WTC11 (cell line): ENCODE results near the gene TUSC2.

Experiments used
- CREM ChIP-seq: sonication (generic); formaldehyde crosslinking; IDR thresholded peaks from 2 replicates; pipeline ENCODE4 v1.8.1; 2022; ENCODE audit warnings: mild to moderate bottlenecking, missing genetic modification reagents, moderate library complexity
- CTCF ChIP-seq: fragments of 200-600 bp; IDR thresholded peaks from 2 replicates; pipeline ENCODE4 v1.8.0; 2022; ENCODE audit warnings: antibody characterized with exemption
- ESRRA ChIP-seq: sonication (generic); formaldehyde crosslinking; IDR thresholded peaks from 2 replicates; pipeline ENCODE4 v1.8.1; 2022; ENCODE audit warnings: mild to moderate bottlenecking, missing genetic modification reagents, borderline replicate concordance
- HMGXB4 ChIP-seq: sonication (generic); formaldehyde crosslinking; IDR thresholded peaks from 2 replicates; pipeline ENCODE4 v1.8.1; 2023; ENCODE audit warnings: mild to moderate bottlenecking, moderate library complexity, missing genetic modification reagents
- JUN ChIP-seq: sonication (generic); formaldehyde crosslinking; IDR thresholded peaks from 2 replicates; pipeline ENCODE4 v1.8.0; 2023; ENCODE audit warnings: mild to moderate bottlenecking, missing genetic modification reagents
- SP1 ChIP-seq: sonication (generic); formaldehyde crosslinking; conservative IDR thresholded peaks from 2 replicates; pipeline ENCODE4 v1.8.1; 2022; ENCODE audit warnings: missing genetic modification reagents
- TCF7 ChIP-seq: sonication (generic); formaldehyde crosslinking; IDR thresholded peaks from 2 replicates; pipeline ENCODE4 v1.8.0; 2022; ENCODE audit warnings: mild to moderate bottlenecking, low read depth, missing genetic modification reagents, moderate library complexity
- ZBTB21 ChIP-seq: sonication (generic); formaldehyde crosslinking; IDR thresholded peaks from 2 replicates; pipeline ENCODE4 v1.8.1; 2023; ENCODE audit warnings: mild to moderate bottlenecking, missing genetic modification reagents, borderline replicate concordance
- ZNF121 ChIP-seq: sonication (generic); formaldehyde crosslinking; IDR thresholded peaks from 2 replicates; pipeline ENCODE4 v1.8.0; 2023; ENCODE audit warnings: missing genetic modification reagents
- TF ChIP-seq, protein P1 (sequence below): sonication (generic); formaldehyde crosslinking; IDR thresholded peaks from 2 replicates; pipeline ENCODE4 v1.8.0; 2022; ENCODE audit warnings: mild to moderate bottlenecking, missing genetic modification reagents
- TF ChIP-seq, protein P2 (sequence below): sonication (generic); formaldehyde crosslinking; conservative IDR thresholded peaks from 2 replicates; pipeline ENCODE4 v1.8.1; 2022; ENCODE audit warnings: mild to moderate bottlenecking, missing genetic modification reagents

GRCh38 chr3:50352781-50353180, 24.8 kb upstream of the TUSC2 start:
- TF ChIP-seq CTCF (no peak), SP1 (no peak), ZNF121 (CRISPR knock-in tag) (no peak), JUN (CRISPR knock-in tag) (no peak), TCF7 (CRISPR knock-in tag) (no peak), ESRRA (CRISPR knock-in tag) (no peak), HMGXB4 (CRISPR knock-in tag) (no peak), ZBTB21 (CRISPR knock-in tag) (no peak), CREM (CRISPR knock-in tag) (no peak)
- TF ChIP-seq, protein P1, sequence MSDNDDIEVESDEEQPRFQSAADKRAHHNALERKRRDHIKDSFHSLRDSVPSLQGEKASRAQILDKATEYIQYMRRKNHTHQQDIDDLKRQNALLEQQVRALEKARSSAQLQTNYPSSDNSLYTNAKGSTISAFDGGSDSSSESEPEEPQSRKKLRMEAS: no peak
- TF ChIP-seq, protein P2, sequence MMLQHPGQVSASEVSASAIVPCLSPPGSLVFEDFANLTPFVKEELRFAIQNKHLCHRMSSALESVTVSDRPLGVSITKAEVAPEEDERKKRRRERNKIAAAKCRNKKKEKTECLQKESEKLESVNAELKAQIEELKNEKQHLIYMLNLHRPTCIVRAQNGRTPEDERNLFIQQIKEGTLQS (CRISPR knock-in tag): no peak
